Motor neuron (in vitro differentiated cells): ENCODE data around the gene ELMOD1. TPM values are rescaled to one million over a fixed set of nuclear protein-coding genes. Genes with fewer than 3 reads are reported as not detected.
"Not testable (repeated sequence)": the region's sequence is repeated elsewhere in the genome, so short reads cannot be mapped to it uniquely, and the experiment has no call there.

Source experiments
- ATAC-seq, 8 experiments: fragments of 200-7000 bp; cut with Tn5 transposase; replicated peaks in 6 of 8; 2 replicates each; pipeline ENCODE4 v1.8.0; 2021; ENCODE audit warnings: mild to moderate bottlenecking in 8 of 8, moderate library complexity in 8 of 8
- H3K27ac ChIP-seq, 2 donors: fragments of 250-450 bp; sonication (Bioruptor Pico); 2 replicates each; pipeline ENCODE4 v1.9.0; 2021; ENCODE audit warnings: antibody characterized with exemption in 2 of 2, mild to moderate bottlenecking in 2 of 2, moderate library complexity in 1 of 2
- H3K4me1 ChIP-seq, 2 donors: fragments of 250-450 bp; sonication (Bioruptor Pico); replicated peaks in 1 of 2; 2 replicates each; pipeline ENCODE4 v1.6.1; 2021; ENCODE audit warnings: antibody characterized with exemption in 2 of 2, mild to moderate bottlenecking in 2 of 2, moderate library complexity in 1 of 2
- H3K4me3 ChIP-seq, 5 donors: fragments of 250-450 bp; sonication (Bioruptor Pico); 2 replicates each; pipeline ENCODE4 v1.9.0; 2021; ENCODE audit warnings: antibody characterized with exemption in 5 of 5, mild to moderate bottlenecking in 5 of 5, moderate library complexity in 4 of 5
- WGBS, 10 experiments: fragments of 450-650 bp; shearing (Covaris generic); methylation state at CpG; one replicate each; pipeline ENCODE4 v1.0.0; 2022; 5-methylcytosine and 5-hydroxymethylcytosine counted together
- in situ Hi-C, 9 experiments: fragments of 400-800 bp; cut with MboI; loops; one replicate each; pipeline ENCODE4 v1.15.0; 2021; ENCODE audit warnings: low sequenced_read_pairs in 9 of 9, low pct_unique_long_range_greater_than_20kb in 2 of 9; ENCODE audit not compliant: unreplicated experiment in 9 of 9
- total RNA-seq, 8 experiments: library from RNA; unstranded; fragments of 300-600 nt; gene quantifications; 2 replicates each; pipeline versions ENCODE4 v1.2.3 to v1.2.4, GENCODE V29; 2022

ELMOD1 gene
- total RNA-seq, 8 experiments from 2014 or later, result 4.9 to 75.7 (median 34.9) TPM

- Histone ChIP-seq H3K4me3 (peak overlapping the region; percentile 83 to 98 (median 95)), H3K27ac (peak overlapping the region; percentile 73 to 79), H3K4me1 (peaks cover 14 to 21% of the 10 kb centered on the region in 2 donors)
- in situ Hi-C loops, result loop anchor here in 2 of 9 experiments (5.0 to 25.0 kb wide), 2 partner anchors 126 to 1096 kb away; partner anchors contain the start of gene DDX10 (in 1 of the 2)
- WGBS, 10 experiments, result 0 to 66% (median 31%) methylated on average over 1 to 8 of the region's 9 CpGs; no CpG with 5 or more reads in 2 of the 10 experiments
- peak; percentile 7 to 75 (median 66) for ATAC-seq
These were observed 24.9 kb upstream of the ELMOD1 start for GRCh38 chr11:107565955-107566501.

DNA sequence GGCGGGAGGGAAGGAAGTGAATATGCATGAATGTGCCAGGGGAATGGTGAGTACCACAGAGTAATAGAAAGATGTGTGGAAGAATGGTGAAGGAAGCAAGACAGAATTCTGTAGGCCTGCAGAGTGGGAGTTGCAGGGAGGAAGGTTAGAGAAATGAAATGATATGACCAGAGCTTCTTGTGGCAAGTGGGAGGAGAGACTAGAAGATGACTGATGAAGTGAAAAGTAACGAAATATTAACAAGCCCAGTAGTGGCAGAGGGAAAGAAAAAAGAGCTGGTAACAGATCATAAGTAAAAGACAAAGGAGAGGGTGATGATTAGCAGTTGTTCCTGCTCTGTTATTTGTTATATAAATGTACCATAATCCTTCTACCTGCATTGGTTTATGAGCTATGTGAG lies 24.4 kb upstream of the ELMOD1 start:
- 29 to 100% (median 69%) methylated on average over 1 to 2 of the region's 2 CpGs; no CpG with 5 or more reads in 1 of the 10 experiments for WGBS, 10 experiments
- H3K4me1 ChIP-seq, result peaks cover 14 to 21% of the 10 kb centered on the region in 2 donors
- in situ Hi-C loops, result loop anchor here in 2 of 9 experiments (5.0 to 25.0 kb wide), 2 partner anchors 126 to 1096 kb away; partner anchors contain the start of gene DDX10 (in 1 of the 2)
- no peak overlapping the region for H3K27ac ChIP-seq
- H3K4me3 ChIP-seq, result no peak overlapping the region
- no peak for ATAC-seq

DNA sequence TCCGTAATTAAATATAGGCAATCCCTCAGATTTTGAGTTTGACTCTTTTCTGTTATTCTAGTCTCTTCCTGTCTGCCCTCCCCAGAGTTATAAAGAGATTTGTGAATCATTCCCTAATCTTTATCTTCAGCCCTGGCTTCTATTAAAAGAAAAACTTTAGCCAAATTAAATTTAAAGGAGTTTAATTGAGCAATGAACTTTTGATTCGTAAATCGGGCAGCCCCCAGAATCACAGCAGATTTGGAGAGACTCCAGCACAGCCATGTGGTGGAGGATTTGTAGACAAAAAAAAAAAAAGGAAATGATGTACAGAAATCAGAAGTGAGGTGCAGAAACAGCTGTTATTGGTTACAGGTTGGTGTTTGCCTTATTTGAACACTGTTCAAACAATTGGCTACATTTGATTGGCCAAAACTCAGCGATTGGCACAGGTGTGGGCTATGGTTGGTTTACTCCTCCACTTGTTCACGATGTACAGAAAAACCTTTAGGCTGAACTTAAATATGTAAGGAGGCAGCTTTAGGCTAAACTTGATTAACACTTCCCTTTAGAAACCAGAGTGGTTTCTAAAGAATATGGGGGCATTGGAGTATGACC lies 23.1 kb upstream of the ELMOD1 start:
- no peak overlapping the region for H3K4me3 ChIP-seq
- no peak for ATAC-seq
- WGBS, 10 experiments, result 11 to 100% (median 83%) methylated on average over 1 to 5 of the region's 5 CpGs
- in situ Hi-C loops, result loop anchor here in 2 of 9 experiments (5.0 to 25.0 kb wide), 2 partner anchors 124 to 1094 kb away; partner anchors contain the start of gene DDX10 (in 1 of the 2)
- no peak overlapping the region for H3K27ac ChIP-seq
- peaks cover 14 to 21% of the 10 kb centered on the region in 2 donors for H3K4me1 ChIP-seq

DNA sequence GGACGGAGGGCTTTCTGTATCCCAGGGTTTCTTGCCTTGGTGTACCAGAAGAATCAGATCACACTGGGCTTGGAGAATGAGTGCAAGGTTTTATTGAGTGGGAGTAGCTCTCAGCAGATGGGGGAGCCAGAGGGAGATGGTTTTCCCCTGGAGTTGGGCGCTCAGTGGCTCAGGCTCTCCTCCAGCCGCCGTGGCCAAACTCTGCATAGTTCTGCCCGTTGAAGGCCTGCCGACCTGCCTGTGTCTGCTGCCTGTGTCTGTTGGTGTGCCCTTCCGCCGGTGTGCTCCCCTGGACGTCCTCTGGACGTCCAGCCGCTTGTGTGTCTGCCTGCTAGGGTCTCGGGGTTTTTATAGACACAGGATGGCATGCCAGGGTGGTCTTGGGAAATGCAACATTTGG lies 20.9 kb upstream of the ELMOD1 start:
- in situ Hi-C loops, result loop anchor here in 5 of 9 experiments (10.0 to 25.0 kb wide), 3 partner anchors 115 to 1092 kb away; partner anchors contain the start of gene DDX10 (in 1 of the 5)

DNA sequence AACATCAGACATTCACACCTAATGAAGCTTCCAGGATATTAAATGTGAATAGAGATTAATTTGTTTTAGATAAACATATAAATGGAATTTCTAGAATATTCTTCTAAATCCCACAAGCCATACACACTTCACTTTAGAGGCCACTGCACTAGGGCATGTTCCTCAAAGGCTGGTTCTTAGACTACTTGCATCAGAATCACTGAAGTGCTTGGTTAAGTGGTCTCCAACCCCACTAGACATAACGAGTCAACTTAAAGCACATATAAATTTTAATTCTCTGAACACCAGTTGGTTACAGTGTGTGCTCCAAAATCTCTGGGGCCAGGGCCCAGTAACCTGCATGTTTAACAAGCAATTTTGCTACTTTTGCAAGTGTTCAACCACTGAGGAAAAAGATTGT lies 17.5 kb upstream of the ELMOD1 start:
- H3K4me3 ChIP-seq, result no peak overlapping the region
- no peaks in the 10 kb centered on the region for H3K4me1 ChIP-seq
- ATAC-seq, result no peak
- 13 to 100% (median 78%) methylated on average over 1 of the region's 1 CpG; no CpG with 5 or more reads in 5 of the 10 experiments for WGBS, 10 experiments
- in situ Hi-C loops, result loop anchor here in 5 of 9 experiments (10.0 to 25.0 kb wide), 3 partner anchors 111 to 1089 kb away; partner anchors contain the start of gene DDX10 (in 1 of the 5)
- no peak overlapping the region for H3K27ac ChIP-seq

More for the DNA sequence above, 20.9 kb upstream of the ELMOD1 start:
- Histone ChIP-seq H3K4me1 (peaks cover 7% of the 10 kb centered on the region in 2 donors), H3K27ac (no peak overlapping the region), H3K4me3 (no peak overlapping the region)
- 74 to 100% (median 86%) methylated on average over 1 to 5 of the region's 12 CpGs; no CpG with 5 or more reads in 6 of the 10 experiments for WGBS, 10 experiments
- no peak for ATAC-seq

- H3K27ac ChIP-seq, H3K4me3 ChIP-seq, H3K4me1 ChIP-seq: not testable (repeated sequence)
- 0 to 100% (median 36%) methylated on average over 1 to 2 of the region's 2 CpGs; no CpG with 5 or more reads in 1 of the 10 experiments for WGBS, 10 experiments
- in situ Hi-C loops, result loop anchor here in 8 of 9 experiments (10.0 to 25.0 kb wide), 3 partner anchors 108 to 118 kb away; no protein-coding TSS in a partner anchor
- peak in 2 of 8 experiments; percentile 43 to 48 for ATAC-seq
These were observed 14.2 kb upstream of the ELMOD1 start for GRCh38 chr11:107576497-107577345.

DNA sequence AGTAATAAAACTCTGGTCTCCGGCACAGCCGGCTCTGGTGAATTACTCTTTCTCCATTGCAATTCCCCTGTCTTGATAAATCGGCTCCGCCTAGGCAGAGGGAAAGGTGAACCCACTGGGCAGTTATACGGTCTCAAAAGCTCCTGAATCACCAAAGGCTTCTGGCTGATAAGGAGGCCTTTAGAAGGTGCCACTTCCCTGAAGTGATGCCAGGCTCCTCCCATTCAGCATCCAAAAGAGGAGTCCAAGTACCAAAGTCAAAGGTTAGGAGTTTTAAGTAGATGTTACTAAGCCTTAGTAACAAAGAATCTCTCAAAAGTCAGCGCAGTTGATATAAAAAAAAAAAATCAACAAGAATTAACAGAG lies 13.6 kb upstream of the ELMOD1 start:
- Histone ChIP-seq H3K27ac (no peak overlapping the region), H3K4me1 (no peaks in the 10 kb centered on the region), H3K4me3 (no peak overlapping the region)
- ATAC-seq, result no peak
- 66 to 90% (median 80%) methylated on average over 1 to 6 of the region's 6 CpGs; no CpG with 5 or more reads in 2 of the 10 experiments for WGBS, 10 experiments
- in situ Hi-C loops, result loop anchor here in 8 of 9 experiments (10.0 to 25.0 kb wide), 3 partner anchors 107 to 117 kb away; no protein-coding TSS in a partner anchor

DNA sequence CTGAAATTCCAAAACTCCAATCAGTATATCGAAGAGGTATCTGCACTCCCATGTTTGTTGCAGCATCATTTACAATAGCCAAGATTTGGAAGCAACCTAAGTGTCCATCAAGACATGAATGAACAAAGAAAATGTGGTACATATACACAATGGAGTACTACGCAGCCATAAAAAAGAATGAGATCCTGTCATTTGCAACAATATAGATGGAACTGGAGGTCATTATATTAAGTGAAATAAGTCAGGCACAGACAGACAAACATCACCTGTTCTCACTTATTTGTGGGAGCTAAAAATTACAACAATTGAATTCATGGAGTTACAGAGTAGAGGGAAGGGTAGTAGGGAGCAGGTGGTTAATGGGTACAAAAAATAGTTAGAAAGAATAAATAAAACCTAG lies 11.8 kb upstream of the ELMOD1 start:
- not testable (repeated sequence) for H3K27ac ChIP-seq, H3K4me3 ChIP-seq, H3K4me1 ChIP-seq, ATAC-seq
- WGBS, 10 experiments, result 78 to 100% (median 100%) methylated on average over 1 to 2 of the region's 2 CpGs; no CpG with 5 or more reads in 1 of the 10 experiments
- in situ Hi-C loops, result loop anchor here in 8 of 9 experiments (10.0 to 25.0 kb wide), 3 partner anchors 106 to 116 kb away; no protein-coding TSS in a partner anchor

DNA sequence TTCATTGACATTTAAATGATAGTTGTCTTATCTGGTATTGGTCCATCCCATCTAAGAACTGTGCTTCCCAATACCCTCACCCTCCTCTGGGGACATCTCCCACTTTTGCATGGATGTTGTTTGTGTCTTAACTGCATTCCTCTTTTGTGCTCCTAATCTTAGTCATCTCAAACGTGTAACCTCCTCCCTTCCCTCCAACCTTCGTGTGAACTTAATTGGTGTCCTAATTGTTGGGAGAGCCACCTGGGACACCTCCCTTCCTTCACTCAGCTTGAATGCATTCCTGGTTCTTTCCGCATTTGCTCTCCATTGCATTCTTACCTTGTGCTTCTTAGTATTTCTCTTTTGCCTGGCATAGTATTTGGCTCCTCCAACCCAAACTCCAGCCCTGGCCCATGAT lies 9.8 kb upstream of the ELMOD1 start:
- ATAC-seq, result no peak
- WGBS, 10 experiments, result 0 to 83% (median 57%) methylated on average over 1 to 3 of the region's 3 CpGs; no CpG with 5 or more reads in 2 of the 10 experiments
- no peak overlapping the region for H3K4me3 ChIP-seq
- in situ Hi-C loops, result loop anchor here in 3 of 9 experiments (25.0 kb wide), 1 partner anchor 106 kb away; no protein-coding TSS in a partner anchor
- no peaks in the 10 kb centered on the region for H3K4me1 ChIP-seq
- H3K27ac ChIP-seq, result no peak overlapping the region

DNA sequence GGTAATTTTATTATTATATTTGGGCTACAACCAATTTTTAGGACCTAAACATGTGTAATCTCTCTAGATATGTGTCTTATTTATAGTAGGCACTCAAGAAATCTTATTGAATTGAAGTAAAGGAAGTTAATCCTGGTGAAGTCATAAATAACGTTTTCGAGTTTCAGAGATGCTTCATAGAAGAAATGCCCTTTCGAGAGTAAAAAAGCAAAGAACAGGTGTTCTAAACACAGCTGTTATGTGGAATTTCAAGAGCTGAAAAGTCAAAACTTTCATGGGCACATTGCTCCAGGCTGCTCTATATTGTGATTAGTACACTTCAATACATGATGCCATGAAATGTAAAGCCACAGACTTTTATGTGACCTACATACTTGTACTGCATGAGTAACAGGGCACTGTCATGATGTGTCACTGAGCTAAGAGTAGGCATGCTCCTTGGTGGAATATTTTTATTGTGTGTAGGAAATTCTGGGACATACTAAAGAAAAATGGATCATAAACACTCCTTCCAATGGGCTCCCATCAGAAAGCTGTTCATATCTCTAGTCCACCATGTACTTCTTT lies 7.2 kb upstream of the ELMOD1 start:
- 3 to 93% (median 79%) methylated on average over 2 to 3 of the region's 3 CpGs; no CpG with 5 or more reads in 1 of the 10 experiments for WGBS, 10 experiments
- H3K27ac ChIP-seq, result no peak overlapping the region
- no peaks in the 10 kb centered on the region for H3K4me1 ChIP-seq
- in situ Hi-C loops, result loop anchor here in 3 of 9 experiments (25.0 kb wide), 1 partner anchor 104 kb away; no protein-coding TSS in a partner anchor
- no peak overlapping the region for H3K4me3 ChIP-seq
- ATAC-seq, result peak in 1 of 8 experiments; percentile 54

DNA sequence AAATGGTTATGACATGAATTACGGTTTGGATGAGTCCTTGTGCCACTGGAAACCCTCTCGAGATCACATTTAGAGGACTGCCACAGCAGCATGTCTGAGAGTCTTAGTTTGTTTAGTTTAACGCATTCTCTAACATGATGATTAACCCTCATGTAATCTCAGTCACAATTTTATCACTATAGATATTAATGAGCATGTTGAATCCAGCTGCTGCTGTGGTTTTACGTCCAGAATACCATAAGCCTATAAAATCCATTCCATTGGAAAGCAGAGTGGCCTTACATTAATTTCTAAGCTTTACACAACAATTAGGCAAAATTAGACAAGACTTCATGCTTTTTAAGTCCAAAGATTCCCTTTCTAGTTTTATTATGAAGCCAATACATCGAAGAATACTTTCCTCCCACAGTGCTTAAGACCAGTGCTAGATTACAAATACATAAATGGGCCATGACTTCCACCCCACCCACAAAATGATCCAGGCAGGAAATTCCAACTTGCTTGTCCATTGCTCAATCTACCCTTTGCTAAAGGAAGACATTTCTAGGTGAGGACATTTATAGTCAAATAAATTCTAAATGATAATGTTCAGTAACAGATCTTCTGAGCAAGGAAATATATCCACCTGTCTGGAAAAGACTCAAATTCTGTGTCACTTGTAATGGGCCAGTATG lies 3.5 kb upstream of the ELMOD1 start:
- no peak for ATAC-seq
- WGBS, 10 experiments, result 35 to 90% (median 73%) methylated on average over 1 to 5 of the region's 5 CpGs; no CpG with 5 or more reads in 1 of the 10 experiments
- peaks cover 3 to 5% of the 10 kb centered on the region in 2 donors for H3K4me1 ChIP-seq
- no peak overlapping the region for H3K4me3 ChIP-seq
- H3K27ac ChIP-seq, result no peak overlapping the region
- in situ Hi-C loops, result loop anchor here in 3 of 9 experiments (25.0 kb wide), 1 partner anchor 100 kb away; no protein-coding TSS in a partner anchor
